Muscle layer of duodenum (tissue), 2 donors: ENCODE results near the gene MMEL1.
"Not testable (repeated sequence)": the region's sequence is repeated elsewhere in the genome, so short reads cannot be mapped to it uniquely, and the experiment has no call there.

Experiments
- H3K27ac ChIP-seq: one replicate; pipeline ENCODE4 v1.7.0; 2013; ENCODE audit warnings: mild to moderate bottlenecking, low read length
- H3K27me3 ChIP-seq: one replicate; pipeline ENCODE4 v1.7.0; 2013; ENCODE audit warnings: low read depth, mild to moderate bottlenecking, control low read depth, low read length
- H3K36me3 ChIP-seq, 2 donors: one replicate each; pipeline ENCODE4 v1.7.0; 2013; ENCODE audit warnings: low read length in 2 of 2, control low read depth in 1 of 2, mild to moderate bottlenecking in 1 of 2; ENCODE audit not compliant: insufficient read depth in 2 of 2, control insufficient read depth in 1 of 2
- H3K4me1 ChIP-seq, 2 donors: one replicate each; pipeline ENCODE4 v1.7.0; 2013; ENCODE audit warnings: low read length in 2 of 2, mild to moderate bottlenecking in 2 of 2, control low read depth in 1 of 2, moderate library complexity in 1 of 2; ENCODE audit not compliant: insufficient read depth in 2 of 2, control insufficient read depth in 1 of 2
- H3K4me3 ChIP-seq, 2 donors: one replicate each; pipeline ENCODE4 v1.7.0; 2013; ENCODE audit warnings: low read length in 2 of 2, low read depth in 1 of 2, mild to moderate bottlenecking in 1 of 2
- H3K9me3 ChIP-seq, 2 donors: one replicate each; pipeline ENCODE4 v1.7.0; 2013; ENCODE audit warnings: low read length in 2 of 2, control low read depth in 1 of 2, mild to moderate bottlenecking in 1 of 2; ENCODE audit not compliant: control insufficient read depth in 1 of 2
- donor health status: healthy.

MMEL1 gene

GRCh38 chr1:2632561-2633361, at the start of gene MMEL1:
TSS of gene MMEL1 (minus strand) at chr1:2633016. CDS start at chr1:2629484, 3,532 bp downstream.
- H3K4me1 ChIP-seq = peaks cover 0 to 19% of the 10 kb centered on the region in 2 donors
- no peaks in the 10 kb centered on the region for H3K36me3 ChIP-seq
- peaks cover 15% of the 10 kb centered on the region for H3K27me3 ChIP-seq
- H3K4me3 ChIP-seq = no peak within 1 kb of the TSS
- H3K27ac ChIP-seq = no peak within 1 kb of the TSS
- H3K9me3 ChIP-seq = peaks cover 2 to 6% of the 10 kb centered on the region in 2 donors

GRCh38 chr1:2676726-2677125, 43.9 kb upstream of the MMEL1 start:
- not testable (repeated sequence) for H3K9me3 ChIP-seq, H3K27ac ChIP-seq, H3K4me1 ChIP-seq, H3K36me3 ChIP-seq, H3K27me3 ChIP-seq, H3K4me3 ChIP-seq

GRCh38 chr1:2671656-2672055, 38.8 kb upstream of the MMEL1 start:
- not testable (repeated sequence) for H3K27me3 ChIP-seq, H3K36me3 ChIP-seq, H3K4me3 ChIP-seq

GRCh38 chr1:2659806-2660205, 27.0 kb upstream of the MMEL1 start:
- not testable (repeated sequence) for H3K9me3 ChIP-seq, H3K4me3 ChIP-seq, H3K27ac ChIP-seq, H3K27me3 ChIP-seq, H3K36me3 ChIP-seq, H3K4me1 ChIP-seq

More at GRCh38 chr1:2671656-2672055, 38.8 kb upstream of the MMEL1 start:
- H3K27ac ChIP-seq, H3K9me3 ChIP-seq, H3K4me1 ChIP-seq: not testable (repeated sequence)

GRCh38 chr1:2657909-2658308, 25.1 kb upstream of the MMEL1 start:
- H3K4me3 ChIP-seq, H3K36me3 ChIP-seq, H3K4me1 ChIP-seq, H3K27ac ChIP-seq, H3K9me3 ChIP-seq: not testable (repeated sequence)
- H3K27me3 ChIP-seq = peaks cover 20% of the 10 kb centered on the region

GRCh38 chr1:2657124-2657523, 24.3 kb upstream of the MMEL1 start:
- H3K36me3 ChIP-seq, H3K9me3 ChIP-seq, H3K27ac ChIP-seq, H3K4me1 ChIP-seq, H3K4me3 ChIP-seq: not testable (repeated sequence)
- H3K27me3 ChIP-seq = peaks cover 20% of the 10 kb centered on the region

GRCh38 chr1:2655598-2656434, 23.0 kb upstream of the MMEL1 start:
- H3K36me3 ChIP-seq, H3K4me3 ChIP-seq, H3K9me3 ChIP-seq, H3K27ac ChIP-seq, H3K4me1 ChIP-seq: not testable (repeated sequence)
- peaks cover 20% of the 10 kb centered on the region for H3K27me3 ChIP-seq

- not testable (repeated sequence) for H3K9me3 ChIP-seq, H3K36me3 ChIP-seq, H3K27ac ChIP-seq, H3K4me1 ChIP-seq, H3K4me3 ChIP-seq
- peaks cover 20% of the 10 kb centered on the region for H3K27me3 ChIP-seq
These were observed 21.7 kb upstream of the MMEL1 start for GRCh38 chr1:2654443-2654948.

- H3K4me3 ChIP-seq, H3K27ac ChIP-seq, H3K4me1 ChIP-seq, H3K36me3 ChIP-seq, H3K9me3 ChIP-seq: not testable (repeated sequence)
- peaks cover 20% of the 10 kb centered on the region for H3K27me3 ChIP-seq
These were observed 21.1 kb upstream of the MMEL1 start for GRCh38 chr1:2653741-2654442.

GRCh38 chr1:2652926-2653571, 20.2 kb upstream of the MMEL1 start:
- H3K36me3 ChIP-seq, H3K9me3 ChIP-seq, H3K4me1 ChIP-seq, H3K27ac ChIP-seq, H3K4me3 ChIP-seq: not testable (repeated sequence)
- peaks cover 20% of the 10 kb centered on the region for H3K27me3 ChIP-seq
